ENCODE data around the gene TFIP11.
"Not testable (repeated sequence)": the region's sequence is repeated elsewhere in the genome, so short reads cannot be mapped to it uniquely, and the experiment has no call there.

TFIP11 gene

DNA sequence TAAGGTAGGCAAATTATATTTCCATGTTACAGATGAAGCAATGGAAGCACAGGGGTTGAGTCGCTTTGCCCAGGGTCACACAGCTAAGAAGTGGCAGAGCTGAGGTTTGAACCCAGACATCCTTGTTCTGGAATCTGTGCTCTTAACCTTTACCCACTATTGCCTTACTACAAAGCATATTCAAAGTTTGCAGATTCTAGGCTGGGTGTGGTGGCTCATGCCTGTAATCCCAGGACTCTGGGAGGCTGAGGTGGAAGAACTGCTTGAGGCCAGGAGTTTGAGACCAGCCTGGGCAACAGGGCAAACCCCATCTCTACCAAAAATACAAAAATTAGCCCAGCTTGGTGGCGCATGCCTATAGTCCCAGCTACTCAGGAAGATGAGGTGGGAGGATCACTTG, 27.8 kb upstream of the TFIP11 start:
- no peak for DNase-seq

DNA sequence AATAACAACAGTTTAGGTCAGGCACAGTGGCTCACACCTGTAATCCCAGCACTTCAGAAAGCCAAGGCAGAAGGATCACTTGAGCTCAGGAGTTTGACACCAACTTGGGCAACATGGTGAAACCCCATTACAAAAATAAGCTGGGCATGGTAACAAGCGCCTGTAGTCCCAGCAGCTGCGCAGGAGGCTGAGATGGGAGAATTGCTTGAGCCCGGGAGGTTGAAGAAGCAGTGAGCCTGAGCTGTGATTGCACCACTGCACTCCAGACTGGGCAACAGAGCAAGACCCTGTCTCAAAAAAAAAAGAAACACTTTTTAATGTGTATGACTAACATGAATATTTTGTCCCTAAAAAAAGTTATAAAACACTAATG, 24.5 kb upstream of the TFIP11 start:
- no peak for DNase-seq

DNA sequence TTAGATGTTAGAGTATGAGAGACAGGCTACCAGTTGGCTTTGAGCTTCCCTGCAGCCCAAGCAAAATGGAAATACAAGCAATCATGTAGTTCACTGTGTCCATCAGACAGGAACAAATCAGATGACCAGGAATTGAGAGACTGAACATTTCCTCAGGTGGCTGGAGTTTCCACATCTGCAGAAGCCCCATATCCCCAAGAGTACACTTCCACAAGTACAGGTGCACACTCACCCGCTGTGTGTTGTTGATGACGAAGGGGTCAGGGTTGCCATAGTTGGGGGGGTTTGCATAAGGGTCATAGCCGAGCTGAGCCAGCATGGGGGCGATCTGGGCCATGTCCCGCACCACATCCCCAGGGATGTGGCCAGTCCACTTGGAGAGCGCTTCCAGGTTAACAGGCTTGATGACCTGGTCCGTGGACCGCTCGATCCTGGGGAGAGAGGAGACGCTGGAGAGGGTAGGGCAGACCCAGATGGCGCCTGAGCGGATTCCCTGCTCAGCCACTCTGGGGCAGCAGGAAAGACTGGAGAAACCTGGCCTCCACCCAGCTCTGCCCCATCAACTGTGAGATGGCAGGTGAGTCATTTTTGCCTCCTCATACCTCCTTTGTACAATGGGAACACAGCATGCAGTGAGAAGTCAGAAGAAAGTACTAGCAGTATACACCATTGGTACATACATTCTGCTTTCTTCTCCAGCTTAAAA, 23.9 kb upstream of the TFIP11 start:
- no peak for DNase-seq

DNA sequence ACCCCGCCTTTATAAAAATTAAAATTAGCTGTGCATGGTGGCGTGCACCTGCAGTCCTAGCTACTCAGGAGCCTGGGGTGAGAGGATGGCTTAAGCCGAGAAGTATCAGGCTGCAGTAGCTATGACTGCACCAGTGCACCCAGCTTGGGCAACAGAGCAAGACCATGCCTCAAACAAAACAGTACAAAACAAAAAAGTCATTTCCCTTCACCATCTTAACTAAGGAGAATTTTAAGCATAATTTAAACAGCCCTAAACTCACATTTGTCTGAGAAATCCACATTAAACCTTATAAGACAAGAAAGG, 23.3 kb upstream of the TFIP11 start:
- DNase-seq = no peak

DNA sequence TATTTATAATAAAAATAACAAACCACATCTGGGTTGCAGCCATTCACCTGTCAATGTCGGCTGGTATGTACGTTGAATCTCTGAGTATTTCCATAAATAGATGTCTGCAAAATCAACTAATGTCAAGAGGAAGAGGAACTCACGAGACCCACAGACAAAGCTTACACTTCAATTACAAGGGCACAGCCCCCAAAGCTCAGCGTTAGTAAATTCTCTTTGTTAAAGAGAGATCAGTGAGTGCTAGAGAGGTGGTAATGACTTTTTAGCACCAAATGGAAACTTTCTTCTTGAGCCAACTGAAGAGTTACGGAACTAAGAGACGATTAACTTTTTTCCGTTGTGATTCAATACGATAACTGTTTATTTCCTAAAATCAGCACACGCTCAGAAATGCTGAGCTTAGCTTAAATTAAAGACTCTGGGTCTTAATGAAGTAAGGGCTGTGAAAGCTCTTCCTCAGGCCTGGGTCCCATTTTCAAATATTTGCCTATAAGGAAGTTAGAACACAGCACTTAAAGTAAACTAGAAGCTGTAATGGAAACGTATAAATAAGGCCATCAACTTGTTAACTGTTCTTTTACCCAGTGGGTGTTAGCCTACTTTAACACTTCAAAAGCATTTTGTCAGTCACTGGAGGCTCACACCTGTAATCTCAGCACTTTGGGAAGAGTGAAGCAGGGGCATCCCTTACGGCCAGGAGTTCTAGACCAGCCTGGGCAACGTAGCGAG, 22.8 kb upstream of the TFIP11 start:
- peak; percentile 35 to 70 (median 50) for DNase-seq

DNA sequence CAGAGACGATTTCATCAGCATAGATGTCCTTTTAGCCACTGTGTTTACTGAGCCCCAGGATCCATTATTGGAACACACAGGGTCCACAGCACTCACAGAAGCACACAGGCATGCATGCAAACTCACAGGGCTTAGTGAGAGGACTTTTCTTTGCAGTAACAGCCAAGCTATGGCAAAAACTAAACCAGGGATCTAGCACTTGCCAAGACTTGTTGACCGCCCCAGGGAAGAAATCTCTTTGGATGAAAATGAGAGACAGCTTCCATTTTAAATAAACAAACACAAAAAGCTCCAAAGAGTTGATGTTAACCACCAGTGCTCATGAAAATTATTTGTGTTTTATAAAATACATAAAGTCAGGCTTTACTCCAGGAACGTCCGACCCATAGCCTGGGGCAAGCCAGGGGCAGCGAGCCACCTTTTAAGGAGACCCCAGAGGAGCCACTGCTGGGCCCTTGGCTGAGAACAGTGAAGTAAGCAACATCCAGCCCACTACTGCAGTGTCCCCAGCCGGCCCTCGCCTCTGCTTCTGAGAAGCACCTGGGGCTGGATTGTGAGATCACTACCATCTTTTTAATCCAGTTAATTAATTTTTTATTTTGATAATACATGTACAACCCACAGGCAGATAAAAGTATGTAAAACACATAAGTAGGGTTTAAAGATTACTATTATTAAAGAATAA, 22.0 kb upstream of the TFIP11 start:
- DNase-seq = no peak

DNA sequence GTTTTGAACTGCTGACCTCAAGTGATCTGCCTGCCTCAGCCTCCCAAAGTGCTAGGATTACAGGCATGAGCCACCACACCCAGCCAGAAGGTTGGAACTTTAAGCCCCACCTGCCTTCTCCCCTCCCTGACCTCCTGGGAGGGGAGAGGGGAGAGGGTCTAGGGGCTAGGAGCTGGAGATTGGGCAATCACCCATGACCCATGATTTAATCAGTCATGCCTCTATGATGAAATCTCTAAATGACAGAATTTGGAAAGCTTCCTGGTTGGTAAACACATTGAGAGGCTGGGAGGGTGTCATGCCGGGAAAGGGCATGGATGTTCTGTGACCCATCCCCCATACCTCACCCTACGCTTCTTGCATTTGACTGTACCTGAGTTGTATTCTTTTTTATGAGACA, 17.1 kb upstream of the TFIP11 start:
- peak; percentile 52 to 68 (median 58) for DNase-seq

DNA sequence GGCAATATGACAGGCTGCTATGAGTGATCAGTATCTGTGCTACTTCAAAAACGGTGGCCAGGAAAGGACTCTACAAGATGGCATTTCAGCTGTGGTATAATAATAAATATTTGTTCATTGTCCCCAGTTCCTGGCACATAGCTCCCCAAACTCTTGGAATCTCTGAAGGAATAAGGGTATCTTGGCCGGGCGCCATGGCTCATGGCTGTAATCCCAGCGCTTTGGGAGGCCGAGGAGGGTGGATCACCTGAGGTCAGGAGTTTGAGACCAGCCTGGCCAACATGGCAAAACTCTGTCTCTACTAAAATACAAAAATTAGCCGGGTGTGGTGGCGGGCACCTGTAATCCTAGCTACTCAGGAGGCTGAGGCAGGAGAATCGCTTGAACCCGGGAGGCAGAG, 16.2 kb upstream of the TFIP11 start:
- DNase-seq = not testable (repeated sequence)

DNA sequence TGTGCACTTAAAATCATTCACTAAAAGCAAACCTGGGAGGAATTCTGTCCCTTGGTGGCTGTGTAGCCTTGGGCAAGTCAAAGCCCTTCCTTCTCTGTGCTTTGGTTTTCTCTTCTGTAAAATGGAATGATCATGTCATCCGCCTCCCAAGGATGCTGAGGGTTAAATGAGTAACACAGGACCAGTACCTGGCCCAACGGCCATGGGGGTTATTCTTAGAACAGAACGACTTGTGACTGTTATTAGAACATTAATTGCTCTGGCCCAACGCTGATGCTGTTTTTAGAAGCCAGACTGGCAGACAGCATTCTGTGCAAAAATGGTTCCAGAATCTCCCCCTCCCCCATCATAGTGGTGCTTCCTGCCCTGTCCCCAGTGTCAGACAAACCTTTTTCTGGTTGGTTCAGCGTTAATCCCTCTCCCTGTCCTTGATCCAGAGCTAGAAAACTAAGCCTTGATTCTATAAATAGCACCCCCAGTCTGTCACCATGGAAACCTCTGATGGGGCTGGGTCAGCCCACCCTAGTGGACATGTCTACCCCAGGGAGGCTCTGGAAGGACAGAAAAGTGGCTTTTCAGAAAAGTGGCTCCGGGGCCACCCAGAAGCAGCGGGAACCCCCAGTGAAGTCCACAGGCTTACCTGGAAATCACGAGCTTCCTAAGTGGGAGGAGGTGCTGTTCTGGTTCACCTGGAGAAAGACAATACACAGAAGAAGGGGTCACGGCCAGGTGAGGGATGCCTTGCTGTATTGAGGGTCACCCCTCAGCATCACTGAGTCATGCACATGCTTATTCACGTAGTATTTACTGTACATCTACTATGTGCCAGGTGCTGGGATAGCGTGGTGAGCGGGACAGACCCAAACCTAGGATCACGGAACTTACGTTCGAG, 15.5 kb upstream of the TFIP11 start:
- DNase-seq = no peak

DNA sequence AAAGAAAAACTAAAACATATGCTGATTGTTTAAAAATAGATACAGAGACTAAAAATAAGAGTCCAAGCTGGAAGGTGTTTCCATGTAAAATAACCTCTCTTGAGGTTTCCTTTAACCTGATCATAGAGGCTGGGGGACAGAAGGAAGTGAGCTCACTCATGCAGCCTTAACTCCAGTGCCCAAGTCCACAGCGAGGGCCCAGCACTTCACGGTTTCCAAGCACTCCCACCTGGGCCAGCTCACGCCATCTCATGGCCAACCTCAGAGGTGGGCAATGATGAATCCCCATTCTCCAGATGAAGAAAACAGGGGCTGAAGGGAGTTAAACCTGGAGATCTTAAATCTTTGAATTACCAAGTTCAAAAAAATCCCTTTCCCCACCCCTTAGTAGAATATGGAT, 14.9 kb upstream of the TFIP11 start:
- no peak for DNase-seq

DNA sequence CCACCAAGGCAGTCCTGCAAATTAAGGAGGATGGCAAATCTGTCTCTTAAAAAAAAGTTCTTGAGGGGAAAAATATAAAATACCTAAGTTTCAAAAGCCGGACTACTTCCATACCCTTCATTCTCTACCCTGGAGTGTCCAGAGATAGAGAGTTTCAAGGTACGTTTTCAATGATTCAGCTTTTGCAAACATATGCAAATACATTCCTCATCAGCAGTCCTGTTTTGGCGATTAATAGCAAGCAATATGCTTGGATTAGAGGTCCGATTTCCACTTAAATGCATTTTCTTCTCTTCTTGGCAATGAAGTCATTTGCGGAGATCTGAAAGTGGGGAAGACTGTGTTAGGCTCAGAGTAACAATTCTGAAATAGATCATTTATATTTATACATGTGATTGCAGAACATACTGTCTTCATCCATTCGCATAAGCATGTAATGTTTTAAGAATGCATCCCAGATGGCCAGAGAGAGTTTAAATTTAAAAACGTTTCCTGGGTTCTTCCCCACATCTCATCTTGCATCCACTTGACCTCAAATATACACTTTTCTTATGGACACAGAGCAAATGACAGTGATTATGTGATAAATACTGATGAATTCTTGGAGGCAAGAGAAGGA, 13.8 kb upstream of the TFIP11 start:
- no peak for DNase-seq

DNA sequence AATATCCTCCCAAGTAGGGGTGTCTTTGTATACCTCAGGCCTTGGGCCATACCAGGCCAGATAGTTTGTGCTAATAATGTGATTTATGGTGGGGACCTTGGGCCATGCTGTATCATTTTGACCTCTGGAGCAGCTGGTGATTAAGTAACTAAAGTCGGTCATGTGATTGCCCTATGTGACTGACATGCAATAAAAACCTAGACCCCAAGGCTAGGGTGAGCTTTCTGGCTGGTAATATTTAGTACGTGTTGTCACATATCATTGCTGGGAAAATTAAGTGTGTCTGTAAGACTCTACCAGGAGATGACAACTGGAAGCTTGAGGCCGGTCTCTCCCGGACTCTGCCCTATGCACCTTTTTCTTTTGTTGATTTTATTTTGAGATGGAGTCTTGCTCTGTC, 12.6 kb upstream of the TFIP11 start:
- no peak for DNase-seq

DNA sequence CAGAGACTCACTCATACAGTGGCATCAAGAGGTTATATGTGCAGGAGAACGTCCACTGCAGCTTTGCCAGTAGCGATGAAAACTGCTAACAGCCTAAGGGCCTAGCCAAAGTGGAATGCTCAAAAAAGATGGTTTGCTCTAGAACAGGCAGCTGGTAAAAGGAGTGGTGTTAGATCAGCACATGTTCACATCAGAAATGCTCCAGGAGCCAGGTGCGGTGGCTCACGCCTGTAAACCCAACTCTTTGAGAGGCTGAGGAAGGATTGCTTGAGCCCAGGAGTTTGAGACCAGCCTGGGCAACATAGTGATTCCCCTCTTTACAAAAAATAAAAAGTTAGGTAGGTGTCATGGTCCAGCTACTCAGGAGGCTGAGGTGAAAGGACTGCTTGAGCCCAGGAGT, 10.3 kb upstream of the TFIP11 start:
- no peak for DNase-seq

DNA sequence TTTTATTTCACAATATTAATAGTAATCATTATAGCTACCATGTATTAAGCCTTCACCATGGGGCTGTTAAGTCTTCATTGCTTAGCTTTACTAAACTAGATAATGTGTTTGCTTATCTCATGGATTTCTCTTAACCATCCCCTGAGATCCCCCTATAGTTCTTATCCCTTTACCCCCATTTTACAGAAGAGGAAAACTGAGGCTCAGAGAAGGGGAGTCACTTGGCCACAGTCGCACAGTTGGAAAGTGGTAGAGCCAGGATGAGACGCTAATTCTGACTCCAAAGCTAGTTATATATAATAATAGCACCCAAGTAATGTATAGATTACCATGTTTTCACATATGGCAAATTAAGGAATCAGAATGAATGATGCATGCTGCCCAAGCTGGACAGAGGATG, 9.7 kb upstream of the TFIP11 start:
- no peak for DNase-seq

DNA sequence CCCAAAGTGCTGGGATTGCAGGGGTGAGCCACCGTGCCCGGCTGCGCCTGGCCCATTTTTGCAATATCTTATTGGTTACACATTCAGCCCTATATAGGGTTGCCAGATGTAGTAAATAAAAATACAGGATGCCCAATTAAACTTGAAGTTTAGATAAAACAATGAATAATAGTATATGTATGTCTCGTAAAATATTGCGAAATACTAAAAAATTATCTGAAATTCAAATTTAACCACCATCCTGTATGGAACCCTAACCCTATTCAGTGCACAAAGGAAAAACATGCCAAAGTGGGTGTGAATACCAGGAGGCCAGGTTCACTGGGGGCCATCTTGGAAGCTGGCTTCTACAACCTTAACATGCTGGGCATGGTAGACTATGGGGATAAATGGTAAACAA, 5.2 kb upstream of the TFIP11 start:
- no peak for DNase-seq

DNA sequence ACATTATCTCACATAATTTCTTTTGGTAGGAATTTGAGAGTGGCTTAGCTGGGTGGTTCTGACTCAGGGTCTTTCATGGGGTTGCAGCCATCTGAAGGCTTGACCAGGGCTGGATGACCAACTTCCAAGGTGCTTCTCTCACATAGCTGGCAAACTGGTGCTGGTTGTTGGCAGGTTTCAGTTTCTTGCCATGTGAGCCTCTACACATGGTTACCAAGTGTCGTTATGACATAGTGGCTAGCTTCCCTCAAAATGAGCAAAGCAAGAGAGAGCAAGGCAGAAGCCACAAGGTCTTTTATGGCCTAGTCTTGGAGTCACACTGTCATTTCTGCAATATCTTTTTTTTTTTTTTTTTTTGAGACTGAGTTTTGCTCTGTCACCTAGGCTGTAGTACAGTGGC, 4.2 kb upstream of the TFIP11 start:
- no peak for DNase-seq

DNA sequence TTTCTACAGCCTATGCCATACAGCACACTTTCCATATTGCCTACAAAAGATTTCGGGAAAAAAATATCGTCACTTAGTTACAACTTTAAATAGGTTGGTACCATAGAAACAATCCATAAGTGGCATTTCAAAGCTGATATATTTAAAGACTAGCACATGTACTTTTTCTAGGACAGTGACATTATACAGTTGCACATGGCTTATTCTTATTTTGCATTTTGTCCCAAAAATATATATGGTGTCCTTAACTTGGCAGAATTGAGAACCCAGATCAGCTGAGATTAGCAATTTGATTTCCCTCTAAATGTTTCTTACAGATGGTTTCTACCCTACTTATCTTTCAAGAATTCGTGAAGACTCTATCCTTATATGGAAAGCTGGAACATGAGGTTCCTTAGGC, 3.7 kb upstream of the TFIP11 start:
- DNase-seq = no peak

DNA sequence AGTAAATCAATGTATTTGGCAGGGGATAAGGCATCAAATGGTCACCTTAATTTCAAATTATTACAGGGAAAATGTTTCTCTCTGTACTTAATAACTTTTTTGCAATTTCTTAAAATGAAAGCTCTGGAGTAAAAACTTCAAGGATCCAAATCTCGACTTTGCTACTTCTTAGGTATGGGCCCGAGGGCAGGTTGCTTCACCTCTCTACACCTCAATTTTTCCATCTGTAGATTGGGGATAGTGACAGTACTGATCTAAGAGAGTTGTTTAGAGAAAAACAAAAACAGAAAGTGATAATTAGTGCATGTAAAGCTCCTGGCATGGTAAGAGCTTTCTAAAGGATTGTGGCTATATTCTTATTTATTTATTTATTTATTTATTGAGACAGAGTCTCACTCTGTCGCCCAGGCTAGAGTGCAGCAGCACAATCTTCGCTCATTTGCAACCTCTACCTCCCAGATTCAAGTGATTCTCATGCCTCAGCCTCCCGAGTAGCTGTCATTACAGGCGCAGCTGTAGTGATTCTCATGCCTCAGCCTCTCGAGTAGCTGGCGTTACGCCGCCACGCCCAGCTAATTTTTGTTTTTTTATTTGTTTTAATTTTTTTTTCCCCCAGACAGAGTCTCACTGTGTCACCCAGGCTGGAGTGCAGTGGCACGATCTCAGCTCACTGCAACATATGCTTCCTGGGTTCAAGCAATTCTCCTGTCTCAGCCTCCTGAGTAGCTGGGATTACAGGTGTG, 2.3 kb upstream of the TFIP11 start:
- no peak for DNase-seq

DNA sequence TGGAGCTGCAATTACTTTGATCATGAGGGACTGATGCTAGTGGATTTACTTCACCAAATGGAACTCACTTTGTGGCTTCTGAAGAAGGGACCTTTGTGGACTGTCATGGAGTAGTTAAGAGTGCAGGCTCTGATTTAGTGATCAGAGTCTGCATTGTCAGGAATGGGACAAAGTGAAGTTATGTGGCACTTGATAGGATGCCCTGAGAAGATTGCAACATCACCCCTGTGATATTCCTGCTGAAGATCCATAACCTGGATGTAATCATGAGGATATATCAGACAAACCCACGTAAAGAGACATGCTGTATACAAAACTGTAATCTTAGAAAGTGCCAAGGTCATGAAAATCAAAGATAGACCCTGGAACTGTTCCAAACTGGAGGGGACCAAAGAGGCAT, 1.6 kb upstream of the TFIP11 start:
- DNase-seq = no peak

DNA sequence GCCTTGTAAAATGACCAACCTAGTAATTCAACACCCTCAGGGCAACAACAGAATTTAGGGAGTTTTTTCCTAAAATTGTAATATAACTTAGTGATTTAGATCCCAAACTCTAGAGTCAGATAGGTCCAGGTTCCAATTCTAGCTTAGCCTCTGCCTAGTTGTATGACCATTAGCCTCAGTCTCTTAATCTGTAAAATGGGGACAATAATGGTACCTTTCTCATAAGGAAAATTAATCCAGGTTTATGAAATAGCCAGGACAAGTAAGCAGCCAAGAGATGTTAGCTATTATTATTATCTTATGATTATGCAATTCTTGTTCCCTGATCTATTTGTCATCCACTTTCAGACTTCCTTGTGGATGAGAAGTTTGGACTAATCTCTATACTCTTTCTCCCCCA, 4.1 kb downstream of the TFIP11 start:
- no peak for DNase-seq

DNA sequence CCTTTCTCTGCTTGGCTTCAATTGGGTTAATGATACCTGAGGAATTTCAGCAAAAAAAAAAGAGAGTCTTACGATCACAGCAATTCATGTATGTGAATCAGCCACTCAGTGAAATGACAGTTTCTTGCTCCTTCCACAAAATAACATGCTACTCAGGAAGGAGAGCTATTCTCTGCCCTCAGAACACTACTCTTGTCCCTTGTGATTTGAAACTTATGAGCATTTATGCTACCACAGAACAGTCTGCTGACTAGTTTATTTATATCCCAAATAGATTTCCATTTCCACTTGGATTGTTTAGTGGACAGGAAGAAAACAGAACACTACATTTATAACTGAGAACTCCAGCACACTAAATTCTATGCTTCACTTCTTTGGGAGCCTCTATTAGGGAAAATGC, 8.5 kb downstream of the TFIP11 start:
- DNase-seq = no peak
